GM19043 (cell line): ENCODE data around the gene SMIM13.

Source experiments
- ATAC-seq: cut with Tn5 transposase; IDR thresholded peaks from one replicate; pipeline ENCODE4 v1.9.1; 2021; ENCODE audit warnings: low read depth; ENCODE audit not compliant: unreplicated experiment

The SMIM13 gene

DNA sequence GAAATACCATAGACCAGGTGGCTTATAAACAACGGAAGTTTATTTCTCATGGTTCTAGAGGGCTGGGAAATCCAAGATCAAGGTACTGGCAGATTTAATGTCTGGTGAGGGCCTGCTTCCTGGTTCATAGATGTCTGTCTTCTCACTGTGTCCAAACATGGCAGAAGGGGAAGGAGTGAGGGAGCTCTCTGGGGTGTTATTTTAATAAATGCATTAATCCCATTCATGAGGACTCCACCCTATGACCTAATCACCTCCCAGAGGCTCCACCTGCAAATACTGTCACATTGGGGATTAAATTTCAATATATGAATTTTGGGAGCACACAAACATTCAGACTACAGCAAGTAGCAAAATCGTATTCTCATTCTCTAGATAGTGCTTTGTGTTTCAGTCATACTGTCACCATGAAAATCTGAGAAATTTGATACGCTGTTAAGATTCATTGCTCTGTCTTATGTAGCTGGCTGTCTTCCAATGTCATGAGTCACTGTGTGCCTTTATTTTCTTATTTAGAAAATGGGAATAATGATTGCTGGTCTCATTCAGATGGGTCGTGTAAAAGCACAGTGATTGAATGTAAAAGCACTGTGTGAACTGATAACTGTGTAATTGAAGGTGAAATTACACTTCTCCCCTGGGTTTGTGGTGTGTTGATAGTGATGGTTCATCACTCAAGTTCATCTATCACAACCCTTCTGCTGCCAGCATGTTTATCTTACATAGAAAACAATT lies 26.8 kb downstream of the SMIM13 start:
- ATAC-seq = no peak

DNA sequence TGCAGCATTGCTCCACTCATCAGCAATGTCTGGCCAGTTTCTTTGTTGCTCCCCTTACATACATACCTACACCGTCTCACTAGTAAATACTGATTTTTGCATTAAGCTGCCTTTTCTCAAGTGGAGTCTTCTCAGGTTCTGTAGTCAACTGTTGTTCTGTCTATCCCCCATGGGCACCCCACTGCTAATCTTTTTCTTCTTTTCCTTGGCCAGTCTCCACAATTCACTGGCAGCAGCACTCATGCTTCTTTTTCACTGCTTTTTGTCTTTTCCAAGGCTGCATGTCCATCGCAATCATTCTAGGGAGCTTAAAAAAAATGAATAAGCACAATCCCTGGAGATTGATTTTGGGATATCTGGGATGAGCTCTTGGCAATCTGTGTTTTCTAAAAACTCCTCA lies 28.2 kb downstream of the SMIM13 start:
- no peak for ATAC-seq

GRCh38 chr6:11122380-11122779 lies 28.7 kb downstream of the SMIM13 start:
- no peak for ATAC-seq

- ATAC-seq = no peak
Observed at GRCh38 chr6:11123978-11124377, 30.3 kb downstream of the SMIM13 start.

- ATAC-seq = no peak
Observed at GRCh38 chr6:11126876-11127275, 33.2 kb downstream of the SMIM13 start.

DNA sequence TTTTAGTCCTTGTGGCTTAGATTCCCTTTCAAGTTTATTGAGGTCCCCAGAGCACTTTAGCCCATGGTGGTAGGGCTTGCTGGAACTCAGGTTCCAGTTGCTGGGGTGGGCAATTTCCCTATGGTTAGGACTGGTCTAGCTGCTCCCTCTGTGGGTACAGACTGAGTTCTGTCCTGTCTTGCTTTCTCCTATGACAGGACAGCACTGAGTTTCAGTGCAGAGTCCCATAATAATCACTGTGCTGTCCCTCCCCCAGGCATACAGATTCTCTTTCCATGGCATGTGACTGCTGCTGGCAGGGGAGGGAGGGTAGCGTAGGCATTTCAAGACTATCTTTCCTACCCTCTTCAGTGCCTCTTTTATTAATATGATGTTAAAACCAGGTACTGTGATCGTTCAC lies 35.0 kb downstream of the SMIM13 start:
- no peak for ATAC-seq

DNA sequence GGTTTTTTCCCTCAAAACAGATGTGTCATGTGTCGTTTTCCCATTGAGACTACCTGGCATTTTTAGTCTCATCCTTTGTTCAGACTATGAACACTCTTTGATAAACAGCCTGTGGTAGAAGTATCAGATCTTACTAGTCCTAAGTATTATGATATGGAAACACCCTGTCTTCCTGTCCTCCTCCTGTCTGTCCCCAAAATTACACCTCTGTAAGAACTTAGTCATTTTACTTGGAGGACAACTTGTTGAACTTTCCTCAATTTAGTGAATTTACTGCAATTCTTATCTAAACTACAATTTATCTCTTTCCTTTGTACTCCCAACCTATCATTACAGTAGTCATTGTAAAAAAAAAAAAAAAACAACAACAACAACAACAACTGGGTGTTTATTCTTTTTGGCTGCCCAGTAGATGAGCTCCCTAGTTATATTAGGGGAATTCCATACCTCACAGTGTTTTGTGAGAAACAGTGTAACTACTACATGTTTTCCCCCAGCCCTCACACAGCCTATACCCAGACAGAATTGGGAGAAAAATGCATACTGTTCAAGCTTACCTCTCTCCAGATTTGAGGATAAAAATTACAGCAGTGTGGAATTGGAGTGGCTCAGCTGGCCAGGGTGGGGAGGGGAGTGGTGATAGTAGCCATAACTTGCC lies 36.4 kb downstream of the SMIM13 start:
- ATAC-seq = no peak

GRCh38 chr6:11130605-11131004 lies 37.0 kb downstream of the SMIM13 start:
- no peak for ATAC-seq

GRCh38 chr6:11132194-11132888 lies 38.7 kb downstream of the SMIM13 start:
- ATAC-seq = no peak

DNA sequence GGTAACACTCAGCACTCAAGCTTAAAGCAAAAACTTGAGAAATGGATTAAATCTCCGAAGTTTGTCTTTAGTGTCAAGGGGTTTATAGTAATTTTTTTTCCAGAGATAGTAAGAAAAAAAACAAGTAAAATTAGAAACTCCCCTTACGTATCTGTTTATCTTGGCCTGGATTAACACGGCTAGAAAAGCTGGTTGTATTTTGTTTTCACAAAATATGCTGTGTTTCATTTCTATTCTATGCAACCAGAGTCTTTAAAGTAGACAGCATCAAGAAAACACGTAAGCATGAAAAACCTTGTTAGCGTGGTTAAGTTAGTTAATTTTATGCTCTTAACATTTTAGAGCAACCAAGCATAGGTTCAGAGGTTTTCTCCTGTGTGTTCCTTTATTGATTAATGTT lies 39.6 kb downstream of the SMIM13 start:
- no peak for ATAC-seq

GRCh38 chr6:11136809-11137208 lies 43.2 kb downstream of the SMIM13 start:
- ATAC-seq = no peak

GRCh38 chr6:11139051-11139960 lies 45.7 kb downstream of the SMIM13 start:
- no peak for ATAC-seq

DNA sequence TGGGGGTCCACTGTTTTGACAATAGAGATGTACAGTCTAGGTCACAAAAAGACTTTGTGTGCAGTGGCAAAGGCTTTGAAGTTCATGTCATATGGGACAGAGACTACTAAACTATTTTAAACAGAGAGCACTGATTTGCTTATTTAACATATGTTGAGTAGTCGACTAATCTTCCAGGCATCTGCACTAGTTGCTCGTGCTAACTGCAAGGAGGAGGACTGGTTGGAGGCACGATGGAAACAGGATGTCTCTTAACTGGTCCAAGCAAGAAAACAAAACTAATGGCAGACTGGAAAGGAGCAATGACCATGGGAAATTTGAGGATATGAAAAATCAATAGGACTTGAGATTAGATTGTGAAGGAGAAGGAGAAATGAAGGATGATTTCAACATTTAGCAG lies 46.4 kb downstream of the SMIM13 start:
- no peak for ATAC-seq

- no peak for ATAC-seq
Observed at GRCh38 chr6:11141295-11141694, 47.7 kb downstream of the SMIM13 start.

DNA sequence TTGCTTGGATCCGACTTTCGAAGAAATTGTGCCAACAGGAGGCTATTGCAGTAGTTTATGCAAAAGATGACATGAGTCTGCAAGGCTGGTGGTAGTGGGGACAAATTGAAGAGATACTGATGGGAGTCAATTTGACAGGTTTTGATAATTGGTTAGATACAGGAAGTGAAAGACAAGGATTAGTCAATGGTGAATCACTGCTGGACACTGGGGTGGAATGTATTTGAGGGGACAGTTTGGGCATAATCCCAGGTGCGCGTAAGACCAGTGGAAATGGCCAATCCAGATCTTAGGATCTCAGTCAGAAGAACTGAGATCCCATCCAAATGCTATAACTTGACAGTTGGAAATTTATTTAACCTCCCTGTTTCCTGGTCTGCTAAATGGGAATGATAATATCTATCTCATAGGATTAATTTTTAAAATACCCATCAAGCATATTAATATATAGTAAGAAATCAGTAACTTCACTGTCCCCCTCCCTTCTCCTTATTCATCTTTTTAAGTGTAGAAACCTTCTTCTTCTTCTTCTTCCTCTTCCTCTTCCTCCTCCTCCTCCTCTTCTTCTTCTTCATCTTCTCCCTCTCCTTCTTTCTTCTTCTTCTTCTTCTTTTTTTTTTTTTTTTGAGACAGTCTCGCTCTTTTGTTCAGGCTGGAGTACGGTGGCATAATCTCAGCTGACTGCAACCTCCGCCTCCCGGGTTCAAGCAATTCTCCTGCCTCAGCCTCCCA lies 48.8 kb downstream of the SMIM13 start:
- ATAC-seq = no peak

DNA sequence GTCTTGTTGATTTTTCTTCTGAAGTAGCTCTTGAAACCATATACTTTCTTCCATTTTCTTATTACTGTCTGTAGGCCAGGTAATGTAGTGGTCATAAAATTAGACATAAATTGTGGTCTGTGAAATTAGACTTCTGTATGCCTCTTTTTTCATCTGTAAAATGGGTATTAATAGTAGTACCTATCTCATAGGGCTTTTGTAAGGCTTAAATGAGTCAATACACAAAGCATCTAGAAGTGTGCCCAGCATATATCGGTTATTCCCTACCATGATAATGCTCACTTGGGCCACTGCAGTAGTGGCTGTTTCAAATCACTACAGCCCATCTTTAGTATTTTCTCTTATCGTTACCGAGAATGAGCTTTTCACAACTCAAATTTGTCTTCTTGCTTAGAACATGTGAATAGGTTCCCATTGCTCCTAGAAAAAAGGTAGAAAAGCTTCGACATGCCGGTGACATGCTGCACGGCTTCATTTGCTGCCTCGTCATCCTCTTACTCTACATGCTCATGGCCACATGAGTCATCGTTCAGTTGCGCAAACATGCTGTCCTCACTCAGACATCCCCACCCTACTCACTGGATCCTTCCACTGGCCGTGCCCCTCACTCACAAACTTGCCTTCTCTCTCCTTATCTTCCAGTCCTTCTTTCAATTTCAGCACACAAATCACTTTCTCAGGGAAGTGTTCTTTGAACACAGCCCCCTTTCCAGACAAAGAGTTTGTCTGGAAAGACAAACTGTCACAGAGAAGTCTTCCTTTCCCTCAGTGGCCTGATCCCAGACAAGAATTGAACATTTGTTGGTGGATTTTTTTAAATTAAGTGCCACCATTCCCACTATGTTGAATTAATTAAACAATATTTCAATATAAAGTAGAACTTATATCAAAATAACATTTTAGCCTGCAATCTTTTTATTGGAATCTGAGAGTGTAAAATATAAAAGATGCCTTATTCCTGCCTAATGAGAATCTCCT lies 50.0 kb downstream of the SMIM13 start:
- no peak for ATAC-seq

- ATAC-seq = peak; percentile 78
Observed at GRCh38 chr6:11144393-11144851, 50.8 kb downstream of the SMIM13 start.

- no peak for ATAC-seq
Observed at GRCh38 chr6:11146117-11146826, 52.6 kb downstream of the SMIM13 start.
